Testis (tissue), 2 donors: ENCODE data around the gene GCG.

Experiments used
- POLR2A ChIP-seq: fragments of 450-650 bp; IDR thresholded peaks from one replicate; pipeline ENCODE4 v1.6.1; 2017; ENCODE audit warnings: antibody characterized with exemption, mild to moderate bottlenecking, moderate library complexity
- TF ChIP-seq, protein P1 (sequence below), 3 experiments: fragments of 450-650 bp in 2 of 3; fragments of 200-600 bp in 1 of 3; sonication (generic) in 1 of 3; IDR thresholded peaks; one replicate each; pipeline ENCODE4 v1.5.1; 2016 to 2019; ENCODE audit warnings: antibody characterized with exemption in 3 of 3, mild to moderate bottlenecking in 2 of 3, moderate library complexity in 1 of 3

GRCh38 chr2:162107361-162107901 lies 44.6 kb downstream of the GCG start:
- TF ChIP-seq, protein P1, sequence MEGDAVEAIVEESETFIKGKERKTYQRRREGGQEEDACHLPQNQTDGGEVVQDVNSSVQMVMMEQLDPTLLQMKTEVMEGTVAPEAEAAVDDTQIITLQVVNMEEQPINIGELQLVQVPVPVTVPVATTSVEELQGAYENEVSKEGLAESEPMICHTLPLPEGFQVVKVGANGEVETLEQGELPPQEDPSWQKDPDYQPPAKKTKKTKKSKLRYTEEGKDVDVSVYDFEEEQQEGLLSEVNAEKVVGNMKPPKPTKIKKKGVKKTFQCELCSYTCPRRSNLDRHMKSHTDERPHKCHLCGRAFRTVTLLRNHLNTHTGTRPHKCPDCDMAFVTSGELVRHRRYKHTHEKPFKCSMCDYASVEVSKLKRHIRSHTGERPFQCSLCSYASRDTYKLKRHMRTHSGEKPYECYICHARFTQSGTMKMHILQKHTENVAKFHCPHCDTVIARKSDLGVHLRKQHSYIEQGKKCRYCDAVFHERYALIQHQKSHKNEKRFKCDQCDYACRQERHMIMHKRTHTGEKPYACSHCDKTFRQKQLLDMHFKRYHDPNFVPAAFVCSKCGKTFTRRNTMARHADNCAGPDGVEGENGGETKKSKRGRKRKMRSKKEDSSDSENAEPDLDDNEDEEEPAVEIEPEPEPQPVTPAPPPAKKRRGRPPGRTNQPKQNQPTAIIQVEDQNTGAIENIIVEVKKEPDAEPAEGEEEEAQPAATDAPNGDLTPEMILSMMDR (IDR thresholded peaks at IDR 0.05): no peak
- TF ChIP-seq POLR2A: no peak
